Muscle layer of colon (tissue), 2 donors: ENCODE data around the gene SCN8A.

Source experiments
- H3K27ac ChIP-seq: one replicate; pipeline ENCODE4 v1.7.0; 2013; ENCODE audit warnings: low read depth, mild to moderate bottlenecking, low read length, moderate library complexity
- H3K27me3 ChIP-seq, 2 donors: one replicate each; pipeline ENCODE4 v1.7.0; 2013; ENCODE audit warnings: low read length in 2 of 2, mild to moderate bottlenecking in 2 of 2; ENCODE audit not compliant: insufficient read depth in 2 of 2, control insufficient read depth in 1 of 2
- H3K36me3 ChIP-seq: one replicate; pipeline ENCODE4 v1.7.0; 2013; ENCODE audit warnings: mild to moderate bottlenecking, low read length; ENCODE audit not compliant: insufficient read depth
- H3K4me1 ChIP-seq: one replicate; pipeline ENCODE4 v1.7.0; 2013; ENCODE audit warnings: mild to moderate bottlenecking, low read length; ENCODE audit not compliant: insufficient read depth
- H3K4me3 ChIP-seq, 2 donors: one replicate each; pipeline ENCODE4 v1.7.0; 2013; ENCODE audit warnings: low read length in 2 of 2, low read depth in 1 of 2, mild to moderate bottlenecking in 1 of 2, moderate library complexity in 1 of 2
- H3K9ac ChIP-seq: one replicate; pipeline ENCODE4 v1.7.0; 2013; ENCODE audit warnings: low read length
- H3K9me3 ChIP-seq: one replicate; pipeline ENCODE4 v1.7.0; 2013; ENCODE audit warnings: mild to moderate bottlenecking, low read length
- donor health status: abdominal sarcoma.
- donor health status: Adenocarcinoma of cecum.

SCN8A gene

GRCh38 chr12:51798501-51798900 is 207.5 kb downstream of the SCN8A start:
- Histone ChIP-seq H3K4me1 (no peaks in the 10 kb centered on the region), H3K4me3 (no peak overlapping the region), H3K36me3 (no peaks in the 10 kb centered on the region), H3K27ac (no peak overlapping the region), H3K27me3 (no peaks in the 10 kb centered on the region), H3K9ac (no peak overlapping the region), H3K9me3 (no peaks in the 10 kb centered on the region)

DNA sequence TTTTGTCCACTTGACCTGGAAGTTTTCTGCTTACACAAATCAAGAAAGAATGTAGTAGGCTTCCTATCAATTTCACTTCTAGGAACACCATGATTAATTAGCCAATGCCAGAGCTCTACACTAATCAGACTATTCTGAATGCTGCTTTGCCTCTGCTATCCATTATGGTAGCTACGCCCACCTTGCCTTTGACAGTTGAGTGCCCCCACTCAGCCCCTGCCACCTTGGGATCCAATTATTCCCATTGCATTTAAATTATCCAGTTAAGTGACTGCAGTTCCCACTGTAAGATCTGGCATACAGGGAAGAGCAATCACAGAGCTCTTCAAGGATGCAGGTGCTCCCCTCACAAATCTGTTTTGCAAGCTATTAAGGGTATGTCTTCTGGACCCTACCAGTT is 210.0 kb downstream of the SCN8A start:
- Histone ChIP-seq H3K9ac (no peak overlapping the region), H3K36me3 (no peaks in the 10 kb centered on the region), H3K27ac (no peak overlapping the region), H3K9me3 (no peaks in the 10 kb centered on the region), H3K4me1 (no peaks in the 10 kb centered on the region), H3K27me3 (no peaks in the 10 kb centered on the region), H3K4me3 (no peak overlapping the region)

DNA sequence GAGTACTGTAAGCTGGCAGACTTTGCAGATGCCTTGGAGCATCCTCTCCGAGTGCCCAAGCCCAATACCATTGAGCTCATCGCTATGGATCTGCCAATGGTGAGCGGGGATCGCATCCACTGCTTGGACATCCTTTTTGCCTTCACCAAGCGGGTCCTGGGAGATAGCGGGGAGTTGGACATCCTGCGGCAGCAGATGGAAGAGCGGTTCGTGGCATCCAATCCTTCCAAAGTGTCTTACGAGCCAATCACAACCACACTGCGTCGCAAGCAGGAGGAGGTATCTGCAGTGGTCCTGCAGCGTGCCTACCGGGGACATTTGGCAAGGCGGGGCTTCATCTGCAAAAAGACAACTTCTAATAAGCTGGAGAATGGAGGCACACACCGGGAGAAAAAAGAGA is 215.9 kb downstream of the SCN8A start:
- H3K27me3 ChIP-seq, result no peaks in the 10 kb centered on the region
- H3K36me3 ChIP-seq, result no peaks in the 10 kb centered on the region

GRCh38 chr12:51809193-51809592 is 218.2 kb downstream of the SCN8A start:
- H3K4me1 ChIP-seq, result no peaks in the 10 kb centered on the region
- no peaks in the 10 kb centered on the region for H3K27me3 ChIP-seq
- no peak overlapping the region for H3K9ac ChIP-seq
- no peak overlapping the region for H3K4me3 ChIP-seq
- no peaks in the 10 kb centered on the region for H3K9me3 ChIP-seq
- H3K36me3 ChIP-seq, result no peaks in the 10 kb centered on the region
- no peak overlapping the region for H3K27ac ChIP-seq

More for the DNA sequence above, 215.9 kb downstream of the SCN8A start:
- H3K27ac ChIP-seq, result no peak overlapping the region
- H3K4me1 ChIP-seq, result no peaks in the 10 kb centered on the region
- no peak overlapping the region for H3K9ac ChIP-seq
- no peaks in the 10 kb centered on the region for H3K9me3 ChIP-seq
- no peak overlapping the region for H3K4me3 ChIP-seq

DNA sequence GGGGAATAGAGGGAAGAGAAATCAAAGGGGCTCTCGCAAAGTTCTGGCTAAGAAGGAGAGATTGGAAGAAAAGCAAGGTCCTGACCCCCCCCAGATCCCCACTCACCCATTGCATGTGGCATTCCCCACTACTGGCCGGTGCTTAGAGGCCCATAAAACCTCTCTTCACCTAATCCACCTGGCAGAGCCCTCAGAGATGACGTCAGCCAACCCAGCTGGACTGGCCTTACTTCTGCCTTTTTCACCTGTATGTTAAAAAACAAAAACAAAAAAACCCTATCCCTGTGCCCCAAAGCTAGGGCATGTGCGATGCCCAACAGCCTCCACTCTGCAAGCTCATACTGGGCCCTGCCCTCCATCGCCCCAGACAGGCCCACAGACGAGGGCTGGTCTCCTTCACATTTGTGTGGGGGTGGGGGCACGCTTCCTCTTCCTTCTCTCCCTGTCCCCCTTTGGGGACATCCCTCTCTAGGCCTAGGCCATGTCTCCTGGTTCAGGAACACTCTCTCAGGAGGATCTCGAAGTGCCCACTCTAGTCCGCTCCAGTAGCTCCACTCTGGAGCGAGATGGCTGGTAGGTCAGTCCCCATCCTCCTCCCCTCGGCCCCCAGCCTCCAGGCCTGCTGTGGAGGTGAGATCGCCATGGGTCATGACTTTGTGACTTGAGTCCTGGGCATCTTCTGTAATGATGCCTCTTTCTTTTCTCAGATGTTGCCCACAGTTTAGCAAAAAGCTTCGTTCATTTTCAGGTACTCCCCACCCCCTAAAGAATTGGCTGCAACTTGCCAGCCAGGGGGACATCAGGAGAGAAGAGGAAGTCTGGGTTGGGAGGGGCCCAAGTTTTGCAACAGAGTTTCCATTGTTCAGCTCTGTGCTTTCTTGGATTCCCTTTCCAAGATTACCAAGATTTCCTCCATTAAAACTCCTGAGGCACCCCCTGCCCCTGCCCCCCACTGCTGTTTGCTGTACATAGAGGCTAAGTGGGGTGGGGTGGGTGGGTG is 220.5 kb downstream of the SCN8A start:
- H3K27me3 ChIP-seq, result peaks cover 0 to 12% of the 10 kb centered on the region in 2 donors
- peaks cover 6% of the 10 kb centered on the region for H3K4me1 ChIP-seq
- no peak overlapping the region for H3K9ac ChIP-seq
- no peaks in the 10 kb centered on the region for H3K9me3 ChIP-seq
- no peak overlapping the region for H3K4me3 ChIP-seq
- no peak overlapping the region for H3K27ac ChIP-seq
- no peaks in the 10 kb centered on the region for H3K36me3 ChIP-seq

DNA sequence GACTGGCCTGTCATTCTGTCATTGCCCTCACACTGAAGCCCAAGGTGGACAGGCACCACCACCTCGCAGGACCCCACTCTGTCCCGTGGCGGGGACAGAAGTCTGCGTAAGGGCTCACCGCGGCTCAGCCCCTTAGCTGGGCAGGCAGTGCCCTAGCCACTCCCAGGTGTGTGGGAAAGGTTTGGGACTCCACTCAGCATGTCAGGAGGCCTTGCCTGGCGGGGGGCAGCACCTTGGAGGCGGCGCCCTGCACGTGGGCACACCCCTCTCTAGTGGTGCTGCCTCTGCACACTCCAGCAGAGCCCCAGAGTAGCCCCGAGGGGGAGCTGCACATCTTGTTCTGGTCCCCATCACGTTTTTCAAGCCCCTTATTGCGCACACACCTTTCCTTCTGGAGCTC is 221.8 kb downstream of the SCN8A start:
- H3K9ac ChIP-seq, result no peak overlapping the region
- no peaks in the 10 kb centered on the region for H3K9me3 ChIP-seq
- no peaks in the 10 kb centered on the region for H3K36me3 ChIP-seq
- H3K4me3 ChIP-seq, result no peak overlapping the region
- peaks cover 6% of the 10 kb centered on the region for H3K4me1 ChIP-seq
- H3K27ac ChIP-seq, result no peak overlapping the region
- H3K27me3 ChIP-seq, result peaks cover 0 to 17% of the 10 kb centered on the region in 2 donors

GRCh38 chr12:51813931-51814310 is 222.9 kb downstream of the SCN8A start:
- Histone ChIP-seq H3K27me3 (peaks cover 0 to 18% of the 10 kb centered on the region in 2 donors), H3K4me1 (peaks cover 6% of the 10 kb centered on the region), H3K9ac (no peak overlapping the region), H3K9me3 (no peaks in the 10 kb centered on the region), H3K27ac (no peak overlapping the region), H3K4me3 (no peak overlapping the region), H3K36me3 (no peaks in the 10 kb centered on the region)

- no peaks in the 10 kb centered on the region for H3K36me3 ChIP-seq
- H3K27me3 ChIP-seq, result peaks cover 0 to 21% of the 10 kb centered on the region in 2 donors
- H3K9ac ChIP-seq, result no peak overlapping the region
- H3K9me3 ChIP-seq, result no peaks in the 10 kb centered on the region
- H3K4me3 ChIP-seq, result peak overlapping the region; percentile 27 to 50
- peak overlapping the region; percentile 32 for H3K27ac ChIP-seq
- peaks cover 6% of the 10 kb centered on the region for H3K4me1 ChIP-seq
These were observed 223.5 kb downstream of the SCN8A start for GRCh38 chr12:51814311-51815088.

DNA sequence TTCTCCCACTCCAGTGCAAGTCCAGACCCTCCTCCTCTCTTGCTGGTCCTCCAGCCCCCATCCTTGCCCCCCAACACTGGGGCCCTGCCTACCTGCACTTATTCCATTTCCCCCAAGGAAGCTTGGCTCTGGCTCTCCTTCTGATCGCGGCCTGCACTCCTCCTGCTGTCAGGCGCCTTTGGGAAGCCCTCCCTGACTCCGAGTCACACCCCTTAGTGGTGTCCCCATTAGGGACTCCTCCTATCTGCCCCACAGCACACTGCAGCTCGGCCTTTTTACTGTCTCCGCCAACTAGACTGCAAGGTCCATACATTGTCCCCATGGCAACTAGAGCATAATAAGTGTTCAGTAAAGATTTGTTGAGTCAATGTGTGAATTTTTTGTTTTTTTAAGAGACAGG is 224.5 kb downstream of the SCN8A start:
- H3K4me3 ChIP-seq, result no peak overlapping the region
- H3K9ac ChIP-seq, result no peak overlapping the region
- no peaks in the 10 kb centered on the region for H3K9me3 ChIP-seq
- no peak overlapping the region for H3K27ac ChIP-seq
- peaks cover 0 to 31% of the 10 kb centered on the region in 2 donors for H3K27me3 ChIP-seq
- peaks cover 6% of the 10 kb centered on the region for H3K4me1 ChIP-seq
- no peaks in the 10 kb centered on the region for H3K36me3 ChIP-seq

GRCh38 chr12:51817027-51817953 is 226.3 kb downstream of the SCN8A start:
- H3K36me3 ChIP-seq, result no peaks in the 10 kb centered on the region
- no peak overlapping the region for H3K4me3 ChIP-seq
- no peaks in the 10 kb centered on the region for H3K9me3 ChIP-seq
- peaks cover 0 to 31% of the 10 kb centered on the region in 2 donors for H3K27me3 ChIP-seq
- peaks cover 6% of the 10 kb centered on the region for H3K4me1 ChIP-seq
- H3K9ac ChIP-seq, result no peak overlapping the region
- H3K27ac ChIP-seq, result no peak overlapping the region

DNA sequence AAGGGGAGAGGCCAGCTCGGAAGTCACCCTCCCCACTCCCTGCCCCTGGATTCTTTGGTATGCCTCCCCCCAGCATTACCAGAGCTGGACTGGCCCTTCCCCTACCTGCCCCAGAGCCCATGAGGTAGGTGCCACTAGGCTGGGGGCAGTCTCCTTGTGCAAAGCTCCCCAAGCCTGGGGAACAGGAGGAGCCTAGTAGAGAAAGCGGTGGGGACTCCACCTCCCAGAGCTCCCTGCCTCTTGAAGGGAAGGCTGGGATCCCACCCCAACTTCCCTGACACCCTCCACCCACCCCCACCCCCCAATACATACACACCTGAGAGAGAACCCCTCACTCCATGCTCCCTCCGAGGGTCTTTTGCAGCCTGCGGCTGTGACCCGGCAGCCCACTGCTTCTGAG is 227.1 kb downstream of the SCN8A start:
- Histone ChIP-seq H3K27me3 (peaks cover 0 to 31% of the 10 kb centered on the region in 2 donors), H3K9ac (no peak overlapping the region), H3K4me1 (peaks cover 6% of the 10 kb centered on the region), H3K27ac (no peak overlapping the region), H3K4me3 (no peak overlapping the region), H3K36me3 (no peaks in the 10 kb centered on the region), H3K9me3 (no peaks in the 10 kb centered on the region)
